GM19240 (cell line): ENCODE results near the gene ANXA3.

ENCODE experiments used
- DNase-seq: peaks from one replicate; pipeline ENCODE4 v3.0.0; 2011; ENCODE audit warnings: low spot score; ENCODE audit not compliant: insufficient read length

The ANXA3 gene

DNA sequence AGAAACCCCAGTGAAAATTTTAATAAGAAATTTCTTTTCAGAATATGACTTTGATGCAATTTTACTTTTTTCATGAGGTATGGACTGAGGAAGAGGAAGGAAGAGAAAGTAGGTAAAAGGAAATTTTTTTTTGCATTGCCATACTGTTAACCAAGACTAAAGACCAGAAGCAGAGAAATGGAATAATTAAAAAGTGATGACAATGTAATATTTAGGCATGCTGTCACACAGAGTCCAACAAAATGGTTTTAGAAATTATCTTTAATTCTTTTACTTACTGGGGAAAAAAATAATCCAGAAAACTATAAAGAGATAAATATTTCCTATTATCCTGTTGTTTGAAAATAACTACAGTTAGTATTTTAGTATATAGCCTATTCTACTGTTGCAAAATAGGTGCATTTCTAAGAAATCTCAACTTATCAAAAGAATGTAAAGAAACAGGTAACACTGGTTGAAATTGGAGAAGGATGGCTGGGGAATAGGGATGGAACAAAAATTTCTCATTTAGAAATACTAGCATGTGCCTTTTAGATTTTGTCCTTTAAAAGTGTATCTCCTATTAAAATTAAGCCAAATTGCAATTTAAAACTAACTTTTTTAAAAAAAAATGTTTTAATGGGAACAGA, 92.6 kb downstream of the ANXA3 start:
- no peak for DNase-seq

DNA sequence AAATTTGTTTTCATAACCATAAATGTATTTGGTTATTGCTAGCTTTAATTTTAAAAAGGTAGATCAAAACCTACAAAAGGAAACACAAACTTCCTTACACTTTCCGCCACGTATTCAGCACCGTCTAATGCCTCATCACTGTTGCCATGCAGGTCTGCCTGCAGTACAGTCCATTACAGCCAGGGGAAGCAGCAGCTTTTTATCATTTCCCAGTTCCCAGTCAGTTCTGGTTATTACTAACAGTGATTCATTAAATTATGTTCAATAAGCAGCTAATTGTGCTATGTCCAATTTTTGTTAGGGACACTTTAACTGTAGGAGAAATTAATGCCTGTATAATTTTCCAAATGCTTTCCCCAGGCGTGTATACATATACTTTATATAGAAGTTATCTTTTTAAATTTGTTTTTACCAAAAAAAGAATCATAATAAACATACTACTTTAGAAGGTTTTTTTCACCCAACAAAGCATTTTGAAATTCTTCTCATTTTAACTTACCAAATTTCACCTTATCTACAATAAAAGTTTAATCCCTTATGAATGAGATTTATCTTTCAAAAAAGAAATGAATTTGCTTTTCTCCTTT, 93.3 kb downstream of the ANXA3 start:
- peak; percentile 14 for DNase-seq

GRCh38 chr4:78645853-78646757, 94.5 kb downstream of the ANXA3 start:
- DNase-seq: no peak

DNA sequence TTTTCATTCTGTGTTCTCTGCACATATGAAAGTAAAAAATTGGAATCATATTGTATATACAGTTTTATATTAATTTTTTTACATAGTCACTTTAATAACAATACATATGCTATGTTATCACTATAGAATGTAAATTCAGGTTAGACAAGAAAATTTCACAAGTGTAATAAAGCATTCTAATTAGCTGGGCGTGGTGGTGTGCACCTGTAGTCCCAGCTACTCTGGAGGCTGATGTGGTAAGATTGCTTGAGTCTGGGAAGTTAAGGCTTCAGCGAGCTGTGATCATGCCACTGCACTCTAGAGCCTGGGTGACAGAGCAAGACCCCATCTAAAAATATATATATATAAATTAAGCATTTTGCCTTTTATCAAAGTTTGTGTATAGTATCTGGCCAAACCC, 95.7 kb downstream of the ANXA3 start:
- no peak for DNase-seq

DNA sequence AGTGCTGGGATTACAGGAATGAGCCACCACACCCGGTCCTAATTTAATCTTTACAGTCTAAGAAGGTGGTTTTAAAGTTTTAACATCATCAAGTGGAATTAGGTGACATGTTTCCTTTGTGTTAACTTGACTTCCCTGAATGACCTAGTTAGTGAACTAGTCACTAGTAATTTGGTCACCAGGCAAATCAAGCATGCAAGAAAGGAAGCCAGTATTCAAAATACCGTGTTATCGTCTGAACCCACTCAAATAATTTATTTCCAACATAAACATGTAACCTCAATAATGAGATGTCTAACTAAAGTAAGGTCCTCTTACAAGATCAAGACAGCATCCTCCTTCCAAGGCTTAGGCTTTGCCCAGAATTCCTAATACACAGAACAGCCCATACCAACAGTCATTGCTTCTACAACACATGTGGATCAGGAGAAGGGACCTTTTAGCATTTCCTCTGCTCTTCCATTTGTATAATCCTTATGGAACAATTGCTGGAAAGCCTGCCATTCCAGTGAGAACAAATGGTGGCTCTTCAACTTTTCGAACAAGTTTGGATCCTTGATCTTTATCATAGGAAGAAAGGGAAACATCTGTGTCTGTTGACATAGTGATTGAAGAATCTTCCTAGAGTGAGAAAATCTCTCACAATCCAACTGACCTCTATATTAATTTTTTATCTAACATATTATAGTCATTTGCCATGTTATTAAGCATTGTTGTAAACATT, 97.2 kb downstream of the ANXA3 start:
- no peak for DNase-seq

GRCh38 chr4:78650106-78651024, 98.8 kb downstream of the ANXA3 start:
- DNase-seq: no peak

DNA sequence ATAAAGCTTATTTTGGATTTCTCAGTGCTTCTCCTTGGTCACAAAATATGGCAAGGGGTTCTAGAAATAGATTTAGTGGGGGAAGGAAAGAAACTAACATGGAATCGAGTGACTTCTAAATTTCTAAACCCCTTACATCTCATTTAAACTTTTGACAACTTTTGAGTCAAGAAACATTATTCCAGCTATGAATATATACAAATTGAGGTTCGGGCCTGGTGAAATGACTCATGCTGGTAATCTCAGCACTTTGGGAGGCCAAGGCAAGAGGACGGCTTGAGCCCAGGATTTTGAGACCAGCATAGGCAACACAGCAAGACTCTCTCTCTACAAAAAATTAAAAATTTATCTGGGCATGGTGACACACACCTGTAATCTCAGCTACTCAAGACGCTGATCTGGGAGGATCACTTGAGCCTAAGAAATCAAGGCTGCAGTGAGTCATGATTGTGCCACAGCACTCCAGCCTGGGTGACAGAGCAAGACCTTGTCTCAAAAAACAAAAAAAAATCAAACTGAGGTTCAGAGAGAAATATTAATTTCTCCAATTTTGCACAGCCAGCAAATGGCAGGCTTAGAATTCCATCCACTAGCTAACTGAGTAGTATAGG, 99.8 kb downstream of the ANXA3 start:
- DNase-seq: no peak

DNA sequence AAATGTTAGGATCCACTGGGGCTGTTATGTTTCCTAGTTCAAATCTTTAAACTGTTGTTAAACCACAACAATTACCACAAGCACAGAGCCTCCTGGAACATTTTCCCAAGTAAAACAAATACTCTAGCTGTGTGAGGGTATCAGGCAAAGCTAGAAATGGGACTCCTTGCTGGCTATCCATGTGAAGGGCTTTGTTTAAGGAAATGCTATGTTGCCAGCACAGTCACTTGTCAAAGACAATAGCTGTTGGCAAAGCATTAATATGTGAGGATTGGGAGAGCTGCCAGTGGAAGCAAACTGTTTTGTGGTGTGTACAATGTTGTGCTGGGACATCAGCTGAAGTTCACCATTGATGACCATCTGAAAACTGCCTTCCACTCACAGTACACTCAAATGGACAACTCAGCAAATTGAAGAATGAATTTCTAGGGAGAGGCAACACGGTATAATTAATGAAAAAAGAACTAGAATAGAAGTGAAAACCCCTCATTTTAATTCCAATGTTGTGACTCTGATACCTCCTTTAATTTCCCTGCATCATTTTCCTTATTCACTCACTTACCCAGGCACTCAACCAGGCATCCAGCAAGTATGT, 100.8 kb downstream of the ANXA3 start:
- DNase-seq: no peak

- no peak for DNase-seq
These were observed 102.1 kb downstream of the ANXA3 start for GRCh38 chr4:78653655-78654054.

DNA sequence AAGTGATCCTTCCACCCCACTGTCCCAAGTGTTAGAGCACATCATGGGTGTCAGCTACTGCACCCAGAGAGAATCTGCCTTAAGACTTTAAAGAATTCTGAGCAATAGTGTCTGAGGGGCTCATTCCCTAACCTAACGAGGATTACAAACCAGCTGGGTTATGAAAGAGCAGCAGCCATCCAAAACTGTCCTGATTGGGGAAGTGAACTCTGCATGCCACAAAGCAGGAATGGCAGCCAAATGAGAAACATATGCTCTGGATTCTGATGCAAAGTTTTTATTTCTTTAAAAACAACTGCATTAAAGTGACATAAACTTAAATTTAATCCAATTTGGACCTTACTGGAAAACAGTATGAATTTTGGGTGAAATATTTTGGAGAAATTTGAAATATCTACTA, 103.2 kb downstream of the ANXA3 start:
- DNase-seq: no peak

GRCh38 chr4:78656968-78657445, 105.4 kb downstream of the ANXA3 start:
- no peak for DNase-seq

GRCh38 chr4:78659264-78659663, 107.7 kb downstream of the ANXA3 start:
- DNase-seq: no peak

- DNase-seq: no peak
These were observed 108.1 kb downstream of the ANXA3 start for GRCh38 chr4:78659665-78660064.
